CD14-positive monocyte (primary cell): ENCODE measurements around the gene NSUN3. TPM values are rescaled to one million over a fixed set of nuclear protein-coding genes. Genes with fewer than 3 reads are reported as not detected.

ENCODE experiments used
- DNase-seq, 3 donors: peaks; one replicate each; pipeline ENCODE4 v3.0.0-alpha.2; 2011 to 2022
- H2AFZ ChIP-seq: 2 replicates; pipeline ENCODE4 v1.6.0; 2012; ENCODE audit warnings: mild to moderate bottlenecking, low read depth, low read length, inconsistent platforms; ENCODE audit not compliant: insufficient read depth, poor library complexity, severe bottlenecking
- H3K27ac ChIP-seq, 2 donors: 1 replicate in 1 of 2; 2 replicates in 1 of 2; pipeline ENCODE4 v1.5.1; 2012 to 2013; ENCODE audit warnings: low read length in 2 of 2, control low read depth in 1 of 2, inconsistent platforms in 1 of 2, low read depth in 1 of 2, mild to moderate bottlenecking in 1 of 2
- H3K27me3 ChIP-seq, 2 donors: one replicate each; pipeline versions ENCODE4 v1.6.0 to v1.6.1; 2011 to 2013; ENCODE audit warnings: low read length in 2 of 2; ENCODE audit not compliant: control insufficient read depth in 2 of 2, insufficient read depth in 2 of 2
- H3K36me3 ChIP-seq, 2 donors: replicated peaks in 1 of 2; 1 replicate in 1 of 2; 2 replicates in 1 of 2; pipeline versions ENCODE4 v1.5.1 to v1.6.1; 2012 to 2013; ENCODE audit warnings: low read length in 2 of 2, control low read depth in 1 of 2, inconsistent platforms in 1 of 2, mild to moderate bottlenecking in 1 of 2; ENCODE audit not compliant: insufficient read depth in 2 of 2, control insufficient read depth in 1 of 2
- H3K4me1 ChIP-seq, 2 donors: 1 replicate in 1 of 2; 2 replicates in 1 of 2; pipeline versions ENCODE4 v1.5.1 to v1.6.1; 2012 to 2013; ENCODE audit warnings: low read length in 2 of 2, control low read depth in 1 of 2, inconsistent platforms in 1 of 2, mild to moderate bottlenecking in 1 of 2, moderate library complexity in 1 of 2; ENCODE audit not compliant: insufficient read depth in 2 of 2, control insufficient read depth in 1 of 2
- H3K4me2 ChIP-seq: replicated peaks from 2 replicates; pipeline ENCODE3; 2012; ENCODE audit warnings: low read length, moderate library complexity, mild to moderate bottlenecking; ENCODE audit not compliant: poor library complexity, severe bottlenecking; ENCODE audit errors: extremely low read depth
- H3K4me3 ChIP-seq, 3 experiments: fragments of 200-600 bp in 1 of 3; sonication (generic) in 1 of 3; replicated peaks in 1 of 3; 1 replicate in 2 of 3; 2 replicates in 1 of 3; pipeline ENCODE4 v1.5.1; 2011 to 2013; ENCODE audit warnings: low read length in 3 of 3, mild to moderate bottlenecking in 3 of 3, control low read depth in 2 of 3, low read depth in 2 of 3, inconsistent platforms in 1 of 3, moderate library complexity in 1 of 3
- H3K79me2 ChIP-seq: 2 replicates; pipeline ENCODE4 v1.6.0; 2012; ENCODE audit warnings: mild to moderate bottlenecking, control low read depth, inconsistent platforms, low read length, moderate library complexity; ENCODE audit not compliant: insufficient read depth
- H3K9ac ChIP-seq: 2 replicates; pipeline ENCODE4 v1.6.0; 2017; ENCODE audit warnings: low read length, mild to moderate bottlenecking; ENCODE audit not compliant: insufficient read depth, poor library complexity, severe bottlenecking
- H3K9me3 ChIP-seq, 2 donors: replicated peaks in 1 of 2; 1 replicate in 1 of 2; 2 replicates in 1 of 2; pipeline versions ENCODE4 v1.5.1 to v1.6.1; 2012 to 2013; ENCODE audit warnings: low read length in 2 of 2, control low read depth in 1 of 2; ENCODE audit not compliant: control insufficient read depth in 1 of 2, insufficient read depth in 1 of 2
- H4K20me1 ChIP-seq: 2 replicates; pipeline ENCODE4 v1.6.0; 2012; ENCODE audit warnings: mild to moderate bottlenecking, low read length, control low read depth, moderate library complexity; ENCODE audit not compliant: insufficient read depth
- H3K27ac Mint-ChIP-seq, 7 donors: one replicate each; pipeline ENCODE4 v1.8.0; 2020; ENCODE audit warnings: mild to moderate bottlenecking in 7 of 7, mixed read lengths in 7 of 7, moderate library complexity in 6 of 7, inconsistent platforms in 2 of 7
- H3K27me3 Mint-ChIP-seq, 3 donors: one replicate each; pipeline ENCODE4 v1.8.0; 2021 to 2022; ENCODE audit warnings: low read depth in 3 of 3, mild to moderate bottlenecking in 3 of 3, mixed read lengths in 3 of 3, moderate library complexity in 3 of 3, inconsistent platforms in 1 of 3
- H3K36me3 Mint-ChIP-seq, 2 donors: one replicate each; pipeline ENCODE4 v1.8.0; 2020; ENCODE audit warnings: mixed read lengths in 2 of 2, inconsistent platforms in 1 of 2, mild to moderate bottlenecking in 1 of 2
- H3K4me1 Mint-ChIP-seq: one replicate; pipeline ENCODE4 v1.8.0; 2020; ENCODE audit warnings: mild to moderate bottlenecking, mixed read lengths
- H3K4me3 Mint-ChIP-seq, 2 donors: one replicate each; pipeline ENCODE4 v1.8.0; 2020; ENCODE audit warnings: mild to moderate bottlenecking in 2 of 2, mixed read lengths in 2 of 2, moderate library complexity in 1 of 2
- H3K9me3 Mint-ChIP-seq, 7 donors: one replicate each; pipeline ENCODE4 v1.8.0; 2020 to 2022; ENCODE audit warnings: mixed read lengths in 7 of 7, mild to moderate bottlenecking in 6 of 7, moderate library complexity in 6 of 7, inconsistent platforms in 2 of 7
- CTCF ChIP-seq: fragments of 200-600 bp; IDR thresholded peaks from one replicate; pipeline ENCODE4 v1.8.0; 2022; ENCODE audit warnings: antibody characterized with exemption, mild to moderate bottlenecking
- WGBS: methylation state at CpG from one replicate; pipeline ENCODE4 v1.1.5; 2013; ENCODE audit warnings: missing lambda C conversion rate; ENCODE audit not compliant: insufficient coverage; 5-methylcytosine and 5-hydroxymethylcytosine counted together
- intact Hi-C, 2 donors: fragments of 100-400 bp; cut with micrococcal nuclease; formaldehyde crosslinking; loops; one replicate each; pipeline versions ENCODE4 v1.15.0 to v1.15.1; 2023
- polyA plus RNA-seq, 3 donors: library from polyadenylated mRNA; depleted of rRNA in 1 of 3; unstranded in 2 of 3; stranded (reverse) in 1 of 3; fragments of 300-500 nt in 2 of 3; fragments of >200 nt in 1 of 3; fragmentation: Illumina TruSeq in 2 of 3; gene quantifications; 1 replicate in 2 of 3; 2 replicates in 1 of 3; pipeline ENCODE4 v1.2.3, GENCODE V29; 2012 to 2021

Gene NSUN3
- polyA plus RNA-seq, 3 donors, result 6.6 to 8.8 (median 7.2) TPM

DNA sequence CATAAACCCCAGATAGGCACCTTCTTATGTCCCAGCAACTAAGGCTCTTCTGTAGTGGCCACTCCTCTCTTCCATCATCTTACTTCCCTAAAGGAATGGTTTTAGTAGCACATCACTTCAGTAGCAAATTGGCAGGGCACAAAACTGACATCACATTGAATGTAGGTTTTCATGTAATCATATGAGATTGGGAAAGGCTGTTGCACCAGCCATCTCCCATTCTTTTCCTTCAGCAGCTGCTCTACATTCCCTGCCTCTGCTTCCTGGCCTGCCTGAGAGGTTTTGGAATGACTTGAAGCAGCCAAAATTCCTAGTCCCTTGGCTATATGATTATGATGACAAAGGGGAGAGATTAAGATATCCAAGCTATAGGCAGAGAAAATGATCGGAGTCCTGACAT lies 36.5 kb downstream of the NSUN3 start:
- Mint-ChIP-seq H3K36me3 (peaks cover 58 to 66% of the 10 kb centered on the region in 2 donors), H3K27me3 (no peaks in the 10 kb centered on the region), H3K4me1 (peaks cover 17% of the 10 kb centered on the region), H3K4me3 (no peak overlapping the region), H3K27ac (peak overlapping the region in 1 of 7 donors; percentile 47), H3K9me3 (no peaks in the 10 kb centered on the region)
- Histone ChIP-seq H3K27me3 (no peaks in the 10 kb centered on the region), H2AFZ (no peak overlapping the region), H3K9ac (no peak overlapping the region), H3K79me2 (no peaks in the 10 kb centered on the region), H3K9me3 (no peaks in the 10 kb centered on the region), H3K4me1 (peaks cover 15 to 17% of the 10 kb centered on the region in 2 donors), H3K36me3 (peaks cover 58 to 76% of the 10 kb centered on the region in 2 donors), H3K27ac (no peak overlapping the region), H4K20me1 (no peaks in the 10 kb centered on the region), H3K4me3 (no peak overlapping the region), H3K4me2 (no peak overlapping the region)
- WGBS, result no CpG with 5 or more reads among the region's 1 CpG
- intact Hi-C loops, result no loop called here
- no peak for TF ChIP-seq CTCF
- no peak for DNase-seq

- no CpG with 5 or more reads among the region's 4 CpGs for WGBS
- Histone ChIP-seq H3K79me2 (no peaks in the 10 kb centered on the region), H3K4me1 (peaks cover 15 to 17% of the 10 kb centered on the region in 2 donors), H3K27ac (no peak overlapping the region), H4K20me1 (no peaks in the 10 kb centered on the region), H3K4me3 (no peak overlapping the region), H3K36me3 (peaks cover 49 to 72% of the 10 kb centered on the region in 2 donors), H3K4me2 (no peak overlapping the region), H2AFZ (no peak overlapping the region), H3K9ac (no peak overlapping the region), H3K27me3 (no peaks in the 10 kb centered on the region), H3K9me3 (no peaks in the 10 kb centered on the region)
- no peak for TF ChIP-seq CTCF
- H3K27ac Mint-ChIP-seq, result no peak overlapping the region
- DNase-seq, result no peak
- H3K36me3 Mint-ChIP-seq, result peaks cover 53 to 56% of the 10 kb centered on the region in 2 donors
- no peaks in the 10 kb centered on the region for H3K27me3 Mint-ChIP-seq
- H3K4me3 Mint-ChIP-seq, result no peak overlapping the region
- H3K4me1 Mint-ChIP-seq, result peaks cover 17% of the 10 kb centered on the region
- intact Hi-C loops, result no loop called here
- no peaks in the 10 kb centered on the region for H3K9me3 Mint-ChIP-seq
Measured at GRCh38 chr3:94101860-94102259, 39.0 kb downstream of the NSUN3 start.
